Peyer's patch (tissue), 4 donors: ENCODE measurements around the gene DNAJC21.

ENCODE experiments used
- POLR2A ChIP-seq, 2 donors: fragments of 450-650 bp; IDR thresholded peaks; one replicate each; pipeline ENCODE4 v1.5.1; 2017; ENCODE audit warnings: antibody characterized with exemption in 2 of 2, mild to moderate bottlenecking in 2 of 2, moderate library complexity in 2 of 2
- TF ChIP-seq, protein P1 (sequence below), 6 experiments: fragments of 450-650 bp in 4 of 6; fragments of 200-600 bp in 2 of 6; sonication (generic) in 1 of 6; IDR thresholded peaks; one replicate each; pipeline ENCODE4 v1.5.1; 2017 to 2019; ENCODE audit warnings: antibody characterized with exemption in 6 of 6, mild to moderate bottlenecking in 3 of 6, moderate library complexity in 1 of 6

GRCh38 chr5:35004200-35004599, 74.8 kb downstream of the DNAJC21 start:
- TF ChIP-seq POLR2A (IDR thresholded peaks at IDR 0.05): no peak
- TF ChIP-seq, protein P1, sequence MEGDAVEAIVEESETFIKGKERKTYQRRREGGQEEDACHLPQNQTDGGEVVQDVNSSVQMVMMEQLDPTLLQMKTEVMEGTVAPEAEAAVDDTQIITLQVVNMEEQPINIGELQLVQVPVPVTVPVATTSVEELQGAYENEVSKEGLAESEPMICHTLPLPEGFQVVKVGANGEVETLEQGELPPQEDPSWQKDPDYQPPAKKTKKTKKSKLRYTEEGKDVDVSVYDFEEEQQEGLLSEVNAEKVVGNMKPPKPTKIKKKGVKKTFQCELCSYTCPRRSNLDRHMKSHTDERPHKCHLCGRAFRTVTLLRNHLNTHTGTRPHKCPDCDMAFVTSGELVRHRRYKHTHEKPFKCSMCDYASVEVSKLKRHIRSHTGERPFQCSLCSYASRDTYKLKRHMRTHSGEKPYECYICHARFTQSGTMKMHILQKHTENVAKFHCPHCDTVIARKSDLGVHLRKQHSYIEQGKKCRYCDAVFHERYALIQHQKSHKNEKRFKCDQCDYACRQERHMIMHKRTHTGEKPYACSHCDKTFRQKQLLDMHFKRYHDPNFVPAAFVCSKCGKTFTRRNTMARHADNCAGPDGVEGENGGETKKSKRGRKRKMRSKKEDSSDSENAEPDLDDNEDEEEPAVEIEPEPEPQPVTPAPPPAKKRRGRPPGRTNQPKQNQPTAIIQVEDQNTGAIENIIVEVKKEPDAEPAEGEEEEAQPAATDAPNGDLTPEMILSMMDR (IDR thresholded peaks at IDR 0.05): no peak
